ENCODE results near the gene TMSB4X. TPM values are rescaled to one million over a fixed set of nuclear protein-coding genes. Genes with fewer than 3 reads are reported as not detected.
A peak's percentile ranks its signal among the peaks of the same experiment; 100 is the strongest.

The TMSB4X gene
- polyA plus RNA-seq, 1 donor, result 2,768 TPM

DNA sequence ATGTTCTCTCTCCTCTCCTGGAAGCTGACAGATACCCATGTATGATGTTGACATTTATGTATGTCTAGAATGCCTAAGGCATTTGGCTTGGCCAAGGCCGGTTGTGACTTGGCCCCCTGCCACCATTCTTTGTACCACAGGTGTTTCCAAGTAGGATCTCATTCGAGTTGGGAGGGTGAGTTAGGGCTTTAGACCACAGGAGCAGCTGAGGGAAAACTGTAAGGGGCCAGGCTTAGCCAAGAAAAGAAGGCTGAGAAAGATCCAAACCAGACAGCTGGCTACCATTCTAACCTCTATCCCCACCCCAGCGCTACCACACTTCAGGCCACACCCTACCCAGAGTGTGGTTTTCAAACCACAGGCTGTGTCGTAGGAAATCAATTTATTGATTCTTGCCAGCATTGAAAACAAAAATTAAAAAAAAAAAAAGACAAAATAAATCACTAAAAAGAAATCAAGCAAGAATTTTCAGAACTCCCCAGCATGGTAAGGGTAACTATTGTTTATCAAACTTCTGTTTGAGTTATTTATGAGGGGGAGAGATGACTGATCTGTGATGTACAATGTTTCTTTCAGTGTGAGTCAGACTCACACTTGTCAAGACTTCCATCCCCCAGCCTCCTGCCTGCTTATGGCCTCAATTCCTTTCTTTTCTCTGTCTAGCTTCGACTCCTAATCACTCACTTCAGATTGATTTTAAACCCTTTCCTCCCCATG, 9.9 kb downstream of the TMSB4X start:
- no peaks in the 10 kb centered on the region for H3K9me3 ChIP-seq (ENCODE audit: control insufficient read depth, low read depth, low read length)
- peak overlapping the region; percentile 87 for H3K27ac ChIP-seq (ENCODE audit: low read length)
- WGBS (ENCODE audit: insufficient coverage, low lambda C conversion rate), result 20% methylated on average over 1 of the region's 5 CpGs
- peaks cover 10% of the 10 kb centered on the region for H3K4me1 ChIP-seq (ENCODE audit: control insufficient read depth, insufficient read depth, low read length)
- no peaks in the 10 kb centered on the region for H3K27me3 ChIP-seq (ENCODE audit: control insufficient read depth, insufficient read depth, low read length)
- peak; percentile 64 to 88 for DNase-seq
- H3K36me3 ChIP-seq (ENCODE audit: control insufficient read depth, insufficient read depth, low read length), result no peaks in the 10 kb centered on the region
- no peak overlapping the region for H3K4me3 ChIP-seq (ENCODE audit: low read length)

DNA sequence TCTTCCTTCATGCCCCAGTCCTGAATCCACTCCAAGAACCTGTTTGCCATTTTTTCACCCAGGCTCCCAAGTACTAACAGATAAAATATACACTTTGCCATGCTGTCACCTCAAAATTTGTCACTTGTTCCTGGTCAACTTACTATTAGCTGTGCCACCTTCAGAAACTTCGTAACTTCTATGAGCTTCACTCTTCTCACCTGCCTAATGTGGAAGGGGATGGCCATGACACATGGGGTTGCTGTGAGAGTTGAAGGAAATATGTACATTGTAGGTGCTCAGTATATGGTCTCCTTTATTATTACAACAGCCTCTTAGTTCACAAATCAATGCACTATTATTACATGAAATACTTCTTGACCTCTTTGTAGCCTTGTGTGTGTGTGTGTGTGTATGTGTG, 10.4 kb downstream of the TMSB4X start:
- DNase-seq, result no peak
- WGBS (ENCODE audit: insufficient coverage, low lambda C conversion rate), result no CpG with 5 or more reads among the region's 1 CpG
- Histone ChIP-seq H3K9me3 (ENCODE audit: control insufficient read depth, low read depth, low read length) (no peaks in the 10 kb centered on the region), H3K27ac (ENCODE audit: low read length) (peak overlapping the region; percentile 87), H3K4me3 (ENCODE audit: low read length) (no peak overlapping the region), H3K36me3 (ENCODE audit: control insufficient read depth, insufficient read depth, low read length) (no peaks in the 10 kb centered on the region), H3K4me1 (ENCODE audit: control insufficient read depth, insufficient read depth, low read length) (peaks cover 14% of the 10 kb centered on the region), H3K27me3 (ENCODE audit: control insufficient read depth, insufficient read depth, low read length) (no peaks in the 10 kb centered on the region)

DNA sequence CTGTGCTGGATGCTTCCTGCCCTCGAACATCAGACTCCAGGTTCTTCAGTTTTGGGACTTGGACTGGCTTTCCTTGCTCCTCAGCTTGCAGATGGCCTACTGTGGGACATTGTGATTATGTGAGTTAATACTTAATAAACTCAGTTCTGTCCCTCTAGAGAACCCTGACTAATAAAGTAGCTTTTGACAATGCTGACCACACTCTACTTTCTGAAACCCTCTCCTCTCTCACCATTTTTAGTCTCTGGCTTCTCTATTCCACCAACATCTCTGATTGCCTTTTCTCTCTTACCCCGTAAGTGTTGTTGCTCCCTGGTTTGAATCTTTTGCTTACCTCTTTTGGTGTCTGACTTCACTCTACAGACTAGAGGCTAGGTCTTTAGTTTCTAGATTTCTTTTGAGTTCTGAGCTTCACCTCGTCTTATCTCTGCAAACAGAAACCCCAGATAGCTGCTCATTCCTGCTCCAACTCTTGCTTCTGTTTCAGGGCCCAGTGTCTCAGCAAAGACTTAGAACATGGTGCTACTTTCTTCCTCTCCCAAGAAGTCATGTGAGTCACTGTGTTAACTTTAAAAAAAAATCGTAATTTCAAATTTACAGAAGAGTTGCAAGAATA, 11.4 kb downstream of the TMSB4X start:
- no peaks in the 10 kb centered on the region for H3K36me3 ChIP-seq (ENCODE audit: control insufficient read depth, insufficient read depth, low read length)
- H3K4me3 ChIP-seq (ENCODE audit: low read length), result no peak overlapping the region
- peak overlapping the region; percentile 62 for H3K27ac ChIP-seq (ENCODE audit: low read length)
- no peak for DNase-seq
- no peaks in the 10 kb centered on the region for H3K27me3 ChIP-seq (ENCODE audit: control insufficient read depth, insufficient read depth, low read length)
- peaks cover 14% of the 10 kb centered on the region for H3K4me1 ChIP-seq (ENCODE audit: control insufficient read depth, insufficient read depth, low read length)
- H3K9me3 ChIP-seq (ENCODE audit: control insufficient read depth, low read depth, low read length), result no peaks in the 10 kb centered on the region
- WGBS (ENCODE audit: insufficient coverage, low lambda C conversion rate), result no CpG with 5 or more reads among the region's 4 CpGs

DNA sequence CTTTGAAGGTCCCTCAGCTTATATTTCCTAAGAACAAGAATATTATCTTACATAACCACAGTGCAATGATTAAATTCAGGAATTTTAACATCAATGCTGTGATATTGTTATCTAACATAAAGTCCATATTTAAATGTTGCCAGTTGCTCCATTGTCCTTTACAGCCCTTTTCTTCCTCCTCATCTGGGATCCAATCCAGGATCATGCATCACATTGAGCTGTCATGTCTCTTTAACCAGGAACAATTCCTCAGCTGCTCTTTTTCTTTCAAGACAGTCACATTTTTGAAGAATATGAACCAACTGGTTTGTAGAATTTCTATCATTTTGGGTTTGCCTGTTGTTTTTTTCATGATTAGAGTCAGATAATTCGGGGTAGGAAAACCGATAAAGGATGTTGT, 12.0 kb downstream of the TMSB4X start:
- peak overlapping the region; percentile 62 for H3K27ac ChIP-seq (ENCODE audit: low read length)
- DNase-seq, result no peak
- H3K4me1 ChIP-seq (ENCODE audit: control insufficient read depth, insufficient read depth, low read length), result peaks cover 14% of the 10 kb centered on the region
- H3K36me3 ChIP-seq (ENCODE audit: control insufficient read depth, insufficient read depth, low read length), result no peaks in the 10 kb centered on the region
- no peaks in the 10 kb centered on the region for H3K27me3 ChIP-seq (ENCODE audit: control insufficient read depth, insufficient read depth, low read length)
- no peak overlapping the region for H3K4me3 ChIP-seq (ENCODE audit: low read length)
- H3K9me3 ChIP-seq (ENCODE audit: control insufficient read depth, low read depth, low read length), result no peaks in the 10 kb centered on the region
- no CpG with 5 or more reads among the region's 2 CpGs for WGBS (ENCODE audit: insufficient coverage, low lambda C conversion rate)

DNA sequence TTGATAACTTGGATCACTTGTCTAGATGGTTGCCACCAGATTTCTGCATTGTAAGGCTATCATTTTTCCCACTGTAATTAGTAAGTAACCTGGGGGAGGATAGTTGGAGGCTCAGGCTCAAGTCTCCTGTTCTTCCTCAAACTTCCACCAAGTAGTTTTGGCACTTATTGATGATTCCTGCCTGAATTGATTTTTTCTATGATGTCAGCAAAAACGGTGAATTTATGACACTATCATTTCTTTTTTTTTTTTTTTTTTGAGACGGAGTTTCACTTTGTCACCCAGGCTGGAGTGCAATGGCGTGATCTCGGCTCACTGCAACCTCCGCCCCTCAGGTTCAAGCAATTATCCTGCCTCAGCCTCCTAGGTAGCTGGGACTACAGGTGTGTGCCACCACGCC, 12.4 kb downstream of the TMSB4X start:
- WGBS (ENCODE audit: insufficient coverage, low lambda C conversion rate), result no CpG with 5 or more reads among the region's 6 CpGs
- no peak for DNase-seq
- peaks cover 14% of the 10 kb centered on the region for H3K4me1 ChIP-seq (ENCODE audit: control insufficient read depth, insufficient read depth, low read length)
- no peak overlapping the region for H3K4me3 ChIP-seq (ENCODE audit: low read length)
- H3K36me3 ChIP-seq (ENCODE audit: control insufficient read depth, insufficient read depth, low read length), result no peaks in the 10 kb centered on the region
- H3K9me3 ChIP-seq (ENCODE audit: control insufficient read depth, low read depth, low read length), result no peaks in the 10 kb centered on the region
- H3K27ac ChIP-seq (ENCODE audit: low read length), result peak overlapping the region; percentile 62
- no peaks in the 10 kb centered on the region for H3K27me3 ChIP-seq (ENCODE audit: control insufficient read depth, insufficient read depth, low read length)

DNA sequence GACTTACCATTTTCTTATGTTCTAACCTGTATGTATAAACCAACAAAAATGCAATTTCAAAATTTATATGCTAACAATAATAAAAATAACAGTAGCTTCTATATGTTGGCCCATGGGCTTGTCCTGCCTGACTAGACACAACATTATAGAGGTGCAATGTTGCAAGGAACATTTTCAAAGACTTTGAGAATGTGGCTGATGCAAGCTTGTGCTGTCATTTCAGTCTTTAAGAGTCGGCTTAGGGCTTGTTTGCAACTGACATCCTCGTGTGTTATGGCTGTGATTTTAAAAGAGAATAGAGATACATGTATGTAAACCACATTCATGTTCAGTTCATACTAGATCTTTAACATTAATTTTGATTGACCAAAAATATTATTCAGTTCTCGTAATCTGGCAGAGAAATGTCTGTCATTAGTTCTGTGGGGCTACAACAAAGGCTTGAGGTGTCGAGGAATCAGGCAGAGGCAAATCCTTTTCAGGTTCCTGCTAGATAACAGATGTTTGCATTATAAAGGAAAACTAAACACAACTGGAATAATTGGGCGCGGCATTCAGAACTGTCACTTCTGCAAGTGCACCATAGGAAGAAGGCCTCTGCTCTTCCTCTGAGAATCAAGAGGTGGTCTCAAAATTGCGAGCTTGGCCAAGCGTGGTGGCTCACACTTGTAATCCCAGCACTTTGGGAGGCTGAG, 13.1 kb downstream of the TMSB4X start:
- H3K9me3 ChIP-seq (ENCODE audit: control insufficient read depth, low read depth, low read length), result no peaks in the 10 kb centered on the region
- H3K27ac ChIP-seq (ENCODE audit: low read length), result peak overlapping the region; percentile 87
- H3K4me1 ChIP-seq (ENCODE audit: control insufficient read depth, insufficient read depth, low read length), result peaks cover 14% of the 10 kb centered on the region
- WGBS (ENCODE audit: insufficient coverage, low lambda C conversion rate), result 30% methylated on average over 2 of the region's 8 CpGs
- peak in 1 of 2 donors; percentile 24 for DNase-seq
- H3K4me3 ChIP-seq (ENCODE audit: low read length), result no peak overlapping the region
- H3K27me3 ChIP-seq (ENCODE audit: control insufficient read depth, insufficient read depth, low read length), result no peaks in the 10 kb centered on the region
- no peaks in the 10 kb centered on the region for H3K36me3 ChIP-seq (ENCODE audit: control insufficient read depth, insufficient read depth, low read length)

DNA sequence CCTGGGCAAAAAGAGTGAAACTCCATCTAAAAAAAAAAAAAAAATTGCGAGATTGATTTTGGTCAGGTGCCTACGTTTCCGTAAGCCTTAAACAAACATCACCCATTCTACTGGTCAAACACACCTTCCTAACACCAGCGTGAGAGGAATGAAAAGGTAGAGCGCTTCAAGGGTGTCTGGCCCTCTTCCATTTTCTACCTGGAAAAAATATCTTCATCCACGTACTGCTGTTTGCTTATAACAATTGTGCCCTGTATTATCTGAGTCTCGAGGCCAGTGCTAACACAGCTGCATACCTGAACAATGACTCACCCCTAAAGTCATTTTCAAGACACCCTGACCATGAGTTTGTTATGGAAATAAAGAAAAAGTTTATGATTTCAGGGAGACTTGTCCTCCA, 13.9 kb downstream of the TMSB4X start:
- H3K9me3 ChIP-seq (ENCODE audit: control insufficient read depth, low read depth, low read length), result no peaks in the 10 kb centered on the region
- peak overlapping the region; percentile 87 for H3K27ac ChIP-seq (ENCODE audit: low read length)
- H3K27me3 ChIP-seq (ENCODE audit: control insufficient read depth, insufficient read depth, low read length), result no peaks in the 10 kb centered on the region
- H3K4me1 ChIP-seq (ENCODE audit: control insufficient read depth, insufficient read depth, low read length), result peaks cover 14% of the 10 kb centered on the region
- peak; percentile 68 to 84 for DNase-seq
- H3K4me3 ChIP-seq (ENCODE audit: low read length), result no peak overlapping the region
- H3K36me3 ChIP-seq (ENCODE audit: control insufficient read depth, insufficient read depth, low read length), result no peaks in the 10 kb centered on the region
- no CpG with 5 or more reads among the region's 7 CpGs for WGBS (ENCODE audit: insufficient coverage, low lambda C conversion rate)

DNA sequence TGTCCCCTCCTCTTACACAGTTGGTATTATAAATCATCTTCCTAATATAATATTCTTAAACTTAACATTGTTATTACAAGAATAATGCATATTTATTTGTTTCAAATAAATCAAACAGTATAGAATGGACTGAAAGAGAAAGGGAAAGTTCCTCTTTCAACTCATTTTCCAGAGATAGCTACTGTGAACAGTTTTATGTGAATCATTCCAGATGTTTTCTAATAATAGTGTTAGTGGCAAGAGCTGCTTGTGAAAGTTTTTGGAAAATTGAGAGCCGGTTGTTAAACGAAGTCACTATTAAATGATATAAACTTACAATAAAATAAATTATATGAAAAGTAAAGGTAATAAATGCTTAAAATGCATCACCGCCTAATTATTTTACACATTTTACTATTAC, 14.6 kb downstream of the TMSB4X start:
- Histone ChIP-seq H3K36me3 (ENCODE audit: control insufficient read depth, insufficient read depth, low read length) (no peaks in the 10 kb centered on the region), H3K27me3 (ENCODE audit: control insufficient read depth, insufficient read depth, low read length) (no peaks in the 10 kb centered on the region), H3K4me3 (ENCODE audit: low read length) (no peak overlapping the region), H3K4me1 (ENCODE audit: control insufficient read depth, insufficient read depth, low read length) (peaks cover 12% of the 10 kb centered on the region), H3K9me3 (ENCODE audit: control insufficient read depth, low read depth, low read length) (no peaks in the 10 kb centered on the region), H3K27ac (ENCODE audit: low read length) (peak overlapping the region; percentile 87)
- 70% methylated on average over 2 of the region's 3 CpGs for WGBS (ENCODE audit: insufficient coverage, low lambda C conversion rate)
- no peak for DNase-seq

DNA sequence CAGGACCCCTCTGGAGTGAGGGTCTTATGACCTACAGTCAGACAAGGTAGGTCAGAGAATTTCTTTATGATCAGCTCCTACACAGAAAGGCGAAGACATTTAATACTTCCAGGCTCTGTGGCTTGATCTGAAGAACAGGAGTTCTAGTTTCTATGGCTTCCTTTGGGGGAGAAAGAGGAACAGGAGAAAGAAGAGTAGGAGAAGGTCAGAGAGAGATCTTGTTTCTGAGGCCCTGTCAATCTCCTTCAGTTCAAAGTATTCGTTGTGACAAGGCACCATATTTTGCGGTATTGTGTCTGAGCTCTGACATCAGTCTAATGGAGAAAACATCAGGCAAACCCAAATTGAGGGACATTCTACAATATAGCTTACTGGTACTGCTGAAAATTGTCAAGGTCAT, 16.7 kb downstream of the TMSB4X start:
- Histone ChIP-seq H3K4me1 (ENCODE audit: control insufficient read depth, insufficient read depth, low read length) (peaks cover 9% of the 10 kb centered on the region), H3K4me3 (ENCODE audit: low read length) (no peak overlapping the region), H3K27ac (ENCODE audit: low read length) (no peak overlapping the region), H3K9me3 (ENCODE audit: control insufficient read depth, low read depth, low read length) (no peaks in the 10 kb centered on the region), H3K36me3 (ENCODE audit: control insufficient read depth, insufficient read depth, low read length) (no peaks in the 10 kb centered on the region), H3K27me3 (ENCODE audit: control insufficient read depth, insufficient read depth, low read length) (no peaks in the 10 kb centered on the region)
- DNase-seq, result no peak
- WGBS (ENCODE audit: insufficient coverage, low lambda C conversion rate), result no CpG with 5 or more reads among the region's 3 CpGs

DNA sequence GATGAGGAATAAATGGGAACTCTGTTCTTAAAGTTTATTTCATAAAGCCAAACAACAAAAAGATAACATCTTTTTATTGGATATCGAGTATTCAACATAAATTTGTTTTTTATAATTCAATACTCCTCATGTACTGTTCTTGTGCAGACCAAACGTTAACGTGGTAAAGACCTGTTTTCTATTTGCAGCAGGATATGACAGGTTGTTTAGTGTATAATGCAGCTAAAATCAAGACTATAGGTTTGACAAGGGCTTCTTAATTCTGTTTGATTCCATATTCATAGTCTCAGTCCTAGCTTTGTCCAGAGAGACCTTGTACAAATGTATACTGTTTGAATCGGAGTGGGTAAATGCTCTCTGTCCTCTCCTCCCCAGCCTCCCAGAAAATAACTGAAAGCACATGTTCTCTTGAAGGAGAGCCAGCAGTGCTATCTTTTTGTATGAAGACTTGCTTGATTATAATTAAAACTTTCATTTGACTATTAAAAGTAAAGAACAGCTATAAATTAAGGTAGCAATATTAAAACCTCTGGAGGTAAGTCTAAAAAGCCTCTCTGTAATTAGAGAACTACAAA, 17.7 kb downstream of the TMSB4X start:
- Histone ChIP-seq H3K36me3 (ENCODE audit: control insufficient read depth, insufficient read depth, low read length) (no peaks in the 10 kb centered on the region), H3K27ac (ENCODE audit: low read length) (no peak overlapping the region), H3K9me3 (ENCODE audit: control insufficient read depth, low read depth, low read length) (no peaks in the 10 kb centered on the region), H3K27me3 (ENCODE audit: control insufficient read depth, insufficient read depth, low read length) (no peaks in the 10 kb centered on the region), H3K4me1 (ENCODE audit: control insufficient read depth, insufficient read depth, low read length) (peaks cover 11% of the 10 kb centered on the region), H3K4me3 (ENCODE audit: low read length) (no peak overlapping the region)
- DNase-seq, result no peak
- no CpG with 5 or more reads among the region's 4 CpGs for WGBS (ENCODE audit: insufficient coverage, low lambda C conversion rate)

All from large intestine (tissue), 3 donors.